KOPT-K1 (cell line): ENCODE results near the gene PI4K2A.
"Not testable (repeated sequence)": the region's sequence is repeated elsewhere in the genome, so short reads cannot be mapped to it uniquely, and the experiment has no call there.

Source experiments
- H3K27ac ChIP-seq: fragments of 200-600 bp; sonication (generic); 2 replicates; pipeline ENCODE4 v1.5.1; 2016; ENCODE audit warnings: antibody characterized with exemption, mild to moderate bottlenecking, low read depth, low read length; ENCODE audit not compliant: poor library complexity, severe bottlenecking
- H3K36me3 ChIP-seq: fragments of 200-600 bp; sonication (generic); 2 replicates; pipeline ENCODE4 v1.5.1; 2017; ENCODE audit warnings: antibody characterized with exemption, mild to moderate bottlenecking, low read length, moderate library complexity; ENCODE audit not compliant: insufficient read depth
- H3K9me3 ChIP-seq: fragments of 200-600 bp; sonication (generic); 2 replicates; pipeline ENCODE4 v1.5.1; 2017; ENCODE audit warnings: antibody characterized with exemption, low read length, mild to moderate bottlenecking; ENCODE audit not compliant: insufficient read depth, poor library complexity, severe bottlenecking

Gene PI4K2A

GRCh38 chr10:97618285-97618684, 22.2 kb upstream of the PI4K2A start:
- no peaks in the 10 kb centered on the region for H3K36me3 ChIP-seq
- H3K27ac ChIP-seq, result no peak overlapping the region
- no peaks in the 10 kb centered on the region for H3K9me3 ChIP-seq

- no peaks in the 10 kb centered on the region for H3K9me3 ChIP-seq
- H3K36me3 ChIP-seq, result no peaks in the 10 kb centered on the region
- H3K27ac ChIP-seq, result no peak overlapping the region
These were observed 21.7 kb upstream of the PI4K2A start for GRCh38 chr10:97618733-97619132.

- no peaks in the 10 kb centered on the region for H3K36me3 ChIP-seq
- no peak overlapping the region for H3K27ac ChIP-seq
- H3K9me3 ChIP-seq, result no peaks in the 10 kb centered on the region
These were observed 17.2 kb upstream of the PI4K2A start for GRCh38 chr10:97623277-97623676.

- H3K27ac ChIP-seq, result no peak overlapping the region
- no peaks in the 10 kb centered on the region for H3K36me3 ChIP-seq
- H3K9me3 ChIP-seq, result no peaks in the 10 kb centered on the region
These were observed 12.7 kb upstream of the PI4K2A start for GRCh38 chr10:97627731-97628130.

GRCh38 chr10:97628228-97628627, 12.2 kb upstream of the PI4K2A start:
- Histone ChIP-seq H3K36me3 (no peaks in the 10 kb centered on the region), H3K27ac (no peak overlapping the region), H3K9me3 (no peaks in the 10 kb centered on the region)

- Histone ChIP-seq H3K27ac (no peak overlapping the region), H3K9me3 (no peaks in the 10 kb centered on the region), H3K36me3 (no peaks in the 10 kb centered on the region)
These were observed 11.2 kb upstream of the PI4K2A start for GRCh38 chr10:97629289-97629688.

GRCh38 chr10:97631098-97631497, 9.4 kb upstream of the PI4K2A start:
- Histone ChIP-seq H3K27ac (no peak overlapping the region), H3K36me3 (no peaks in the 10 kb centered on the region), H3K9me3 (no peaks in the 10 kb centered on the region)

GRCh38 chr10:97632949-97633884, 7.3 kb upstream of the PI4K2A start, which contains the start of gene MORN4:
TSS of gene MORN4 (minus strand) at chr10:97633500. CDS start at chr10:97619653, 13,847 bp downstream.
- no peak within 1 kb of the TSS for H3K27ac ChIP-seq
- no peaks in the 10 kb centered on the region for H3K9me3 ChIP-seq
- H3K36me3 ChIP-seq, result no peaks in the 10 kb centered on the region

- no peaks in the 10 kb centered on the region for H3K36me3 ChIP-seq
- H3K27ac ChIP-seq, result no peak overlapping the region
- no peaks in the 10 kb centered on the region for H3K9me3 ChIP-seq
These were observed 6.5 kb upstream of the PI4K2A start for GRCh38 chr10:97633921-97634320.

GRCh38 chr10:97635577-97635976, 4.9 kb upstream of the PI4K2A start:
- Histone ChIP-seq H3K36me3 (no peaks in the 10 kb centered on the region), H3K27ac (no peak overlapping the region), H3K9me3 (no peaks in the 10 kb centered on the region)

GRCh38 chr10:97639090-97639489, 1.4 kb upstream of the PI4K2A start:
- not testable (repeated sequence) for H3K9me3 ChIP-seq, H3K36me3 ChIP-seq, H3K27ac ChIP-seq

GRCh38 chr10:97640868-97641811, 669 bp downstream of the PI4K2A start:
- peak overlapping the region; percentile 54 for H3K27ac ChIP-seq
- H3K36me3 ChIP-seq, result peaks cover 13% of the 10 kb centered on the region; the same call in 1 of the 2 replicates
- H3K9me3 ChIP-seq, result no peaks in the 10 kb centered on the region

GRCh38 chr10:97642471-97643159, 2.1 kb downstream of the PI4K2A start:
- H3K27ac ChIP-seq, H3K9me3 ChIP-seq: not testable (repeated sequence)
- H3K36me3 ChIP-seq, result peaks cover 15% of the 10 kb centered on the region; the same call in 1 of the 2 replicates

- Histone ChIP-seq H3K36me3 (peaks cover 19% of the 10 kb centered on the region; the same call in 1 of the 2 replicates), H3K27ac (no peak overlapping the region)
These were observed 3.0 kb downstream of the PI4K2A start for GRCh38 chr10:97643441-97643985.

More at GRCh38 chr10:97643441-97643985, 3.0 kb downstream of the PI4K2A start:
- H3K9me3 ChIP-seq, result no peaks in the 10 kb centered on the region
